DOHH2 (cell line): ENCODE data around the gene ATP2B3.

Source experiments
- H3F3A ChIP-seq: fragments of 200-600 bp; sonication (generic), shearing (Covaris generic); 2 replicates; pipeline ENCODE4 v1.6.0; 2016; ENCODE audit warnings: antibody characterized with exemption, mild to moderate bottlenecking; ENCODE audit not compliant: control insufficient read depth, insufficient read depth
- H3K27ac ChIP-seq: fragments of 200-600 bp; sonication (generic); 2 replicates; pipeline ENCODE4 v1.5.1; 2014; ENCODE audit warnings: low read depth, mild to moderate bottlenecking, low read length, moderate library complexity
- H3K27me3 ChIP-seq: fragments of 200-600 bp; sonication (generic); 2 replicates; pipeline ENCODE4 v1.6.1; 2014; ENCODE audit warnings: mild to moderate bottlenecking, low read length, mixed read lengths; ENCODE audit not compliant: control insufficient read depth
- H3K36me3 ChIP-seq: fragments of 200-600 bp; sonication (generic); 2 replicates; pipeline ENCODE4 v1.6.1; 2014; ENCODE audit warnings: mild to moderate bottlenecking, low read length, moderate library complexity, mixed read lengths; ENCODE audit not compliant: control insufficient read depth
- H3K4me1 ChIP-seq: fragments of 200-600 bp; sonication (generic); 2 replicates; pipeline ENCODE4 v1.6.1; 2014; ENCODE audit warnings: mild to moderate bottlenecking, low read length, mixed read lengths; ENCODE audit not compliant: control insufficient read depth
- H3K4me2 ChIP-seq: fragments of 200-600 bp; sonication (generic); 2 replicates; pipeline ENCODE4 v1.6.0; 2014; ENCODE audit warnings: mild to moderate bottlenecking, low read length, moderate library complexity
- H3K4me3 ChIP-seq: fragments of 200-600 bp; sonication (generic); 2 replicates; pipeline ENCODE4 v1.5.1; 2014; ENCODE audit warnings: mild to moderate bottlenecking, low read length, mixed read lengths
- H3K79me2 ChIP-seq: fragments of 200-600 bp; sonication (generic); 2 replicates; pipeline ENCODE4 v1.6.1; 2014; ENCODE audit warnings: mild to moderate bottlenecking, low read length, mixed read lengths; ENCODE audit not compliant: control insufficient read depth
- H3K9me2 ChIP-seq: fragments of 200-600 bp; sonication (generic); replicated peaks from 2 replicates; pipeline ENCODE4 v1.6.1; 2014; ENCODE audit warnings: mild to moderate bottlenecking, low read length, mixed read lengths; ENCODE audit not compliant: control insufficient read depth
- H3K9me3 ChIP-seq: fragments of 200-600 bp; sonication (generic); 2 replicates; pipeline ENCODE4 v1.6.1; 2014; ENCODE audit warnings: antibody characterized with exemption, low read length, mixed read lengths; ENCODE audit not compliant: control insufficient read depth, insufficient read depth
- H4K20me1 ChIP-seq: fragments of 200-600 bp; sonication (generic); 2 replicates; pipeline ENCODE4 v1.6.0; 2014; ENCODE audit warnings: low read depth, mild to moderate bottlenecking, antibody characterized with exemption, low read length, moderate library complexity; ENCODE audit not compliant: control insufficient read depth, insufficient read depth
- EZH2phosphoT487 ChIP-seq: fragments of 200-600 bp; sonication (generic); IDR thresholded peaks from 2 replicates; pipeline ENCODE4 v1.6.1; 2017; ENCODE audit warnings: borderline replicate concordance, mild to moderate bottlenecking, antibody characterized with exemption, low read length, moderate library complexity, mixed read lengths
- TF ChIP-seq, protein P1 (sequence below): fragments of 200-600 bp; sonication (generic); IDR thresholded peaks from one replicate; pipeline ENCODE4 v1.5.1; 2014; ENCODE audit warnings: antibody characterized with exemption, mild to moderate bottlenecking, low read depth, low read length; ENCODE audit not compliant: poor library complexity, severe bottlenecking

ATP2B3 gene

GRCh38 chrX:153572601-153573000, 55.2 kb downstream of the ATP2B3 start:
- no peaks in the 10 kb centered on the region for H3K4me1 ChIP-seq
- H4K20me1 ChIP-seq: no peaks in the 10 kb centered on the region
- no peaks in the 10 kb centered on the region for H3K79me2 ChIP-seq
- no peaks in the 10 kb centered on the region for H3K9me2 ChIP-seq
- no peak overlapping the region for H3K4me2 ChIP-seq
- no peaks in the 10 kb centered on the region for H3K27me3 ChIP-seq
- no peaks in the 10 kb centered on the region for H3F3A ChIP-seq
- H3K9me3 ChIP-seq: no peaks in the 10 kb centered on the region
- H3K36me3 ChIP-seq: no peaks in the 10 kb centered on the region
- TF ChIP-seq, protein P1, sequence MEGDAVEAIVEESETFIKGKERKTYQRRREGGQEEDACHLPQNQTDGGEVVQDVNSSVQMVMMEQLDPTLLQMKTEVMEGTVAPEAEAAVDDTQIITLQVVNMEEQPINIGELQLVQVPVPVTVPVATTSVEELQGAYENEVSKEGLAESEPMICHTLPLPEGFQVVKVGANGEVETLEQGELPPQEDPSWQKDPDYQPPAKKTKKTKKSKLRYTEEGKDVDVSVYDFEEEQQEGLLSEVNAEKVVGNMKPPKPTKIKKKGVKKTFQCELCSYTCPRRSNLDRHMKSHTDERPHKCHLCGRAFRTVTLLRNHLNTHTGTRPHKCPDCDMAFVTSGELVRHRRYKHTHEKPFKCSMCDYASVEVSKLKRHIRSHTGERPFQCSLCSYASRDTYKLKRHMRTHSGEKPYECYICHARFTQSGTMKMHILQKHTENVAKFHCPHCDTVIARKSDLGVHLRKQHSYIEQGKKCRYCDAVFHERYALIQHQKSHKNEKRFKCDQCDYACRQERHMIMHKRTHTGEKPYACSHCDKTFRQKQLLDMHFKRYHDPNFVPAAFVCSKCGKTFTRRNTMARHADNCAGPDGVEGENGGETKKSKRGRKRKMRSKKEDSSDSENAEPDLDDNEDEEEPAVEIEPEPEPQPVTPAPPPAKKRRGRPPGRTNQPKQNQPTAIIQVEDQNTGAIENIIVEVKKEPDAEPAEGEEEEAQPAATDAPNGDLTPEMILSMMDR: no peak
- no peak for TF ChIP-seq EZH2phosphoT487
- H3K27ac ChIP-seq: no peak overlapping the region
- H3K4me3 ChIP-seq: no peak overlapping the region

- Histone ChIP-seq H3K27me3 (no peaks in the 10 kb centered on the region), H4K20me1 (no peaks in the 10 kb centered on the region), H3F3A (no peaks in the 10 kb centered on the region), H3K9me2 (no peaks in the 10 kb centered on the region), H3K4me2 (no peak overlapping the region), H3K4me3 (no peak overlapping the region), H3K36me3 (no peaks in the 10 kb centered on the region), H3K79me2 (no peaks in the 10 kb centered on the region), H3K27ac (no peak overlapping the region), H3K4me1 (no peaks in the 10 kb centered on the region), H3K9me3 (no peaks in the 10 kb centered on the region)
- TF ChIP-seq, protein P1: no peak
- TF ChIP-seq EZH2phosphoT487: no peak
These were observed 56.5 kb downstream of the ATP2B3 start for GRCh38 chrX:153573984-153574383.

GRCh38 chrX:153576239-153576870, 58.9 kb downstream of the ATP2B3 start:
- Histone ChIP-seq H3K27me3 (no peaks in the 10 kb centered on the region), H3K4me2 (no peak overlapping the region), H3K4me1 (no peaks in the 10 kb centered on the region), H3F3A (no peaks in the 10 kb centered on the region), H3K9me2 (no peaks in the 10 kb centered on the region), H3K27ac (no peak overlapping the region), H3K4me3 (no peak overlapping the region), H3K79me2 (no peaks in the 10 kb centered on the region), H3K9me3 (no peaks in the 10 kb centered on the region), H3K36me3 (no peaks in the 10 kb centered on the region), H4K20me1 (no peaks in the 10 kb centered on the region)
- TF ChIP-seq, protein P1: no peak
- no peak for TF ChIP-seq EZH2phosphoT487

DNA sequence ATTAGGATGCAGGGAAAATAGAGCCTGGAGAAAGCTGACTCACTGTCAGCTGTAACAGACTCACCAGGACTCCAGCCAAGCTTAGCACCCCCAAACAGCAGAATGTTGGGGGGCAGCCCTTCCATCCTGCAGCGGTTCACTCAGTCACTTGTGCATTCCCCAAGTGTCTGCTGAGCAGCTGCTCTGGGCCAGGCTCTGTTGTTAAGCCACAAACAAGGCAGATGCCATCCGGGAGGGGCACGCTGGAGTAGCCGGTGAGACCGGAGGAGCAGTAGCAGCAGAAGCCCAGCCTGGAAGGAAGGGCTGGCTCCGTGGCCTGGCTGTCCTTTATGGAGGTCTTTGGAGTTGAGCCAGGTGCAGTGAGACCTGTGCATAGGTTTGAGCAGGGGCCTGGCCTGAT, 59.5 kb downstream of the ATP2B3 start:
- Histone ChIP-seq H3K4me3 (no peak overlapping the region), H3K36me3 (no peaks in the 10 kb centered on the region), H3K27ac (no peak overlapping the region), H3K27me3 (no peaks in the 10 kb centered on the region), H3K79me2 (no peaks in the 10 kb centered on the region), H4K20me1 (no peaks in the 10 kb centered on the region), H3F3A (no peaks in the 10 kb centered on the region), H3K9me2 (no peaks in the 10 kb centered on the region), H3K4me1 (no peaks in the 10 kb centered on the region), H3K4me2 (no peak overlapping the region), H3K9me3 (no peaks in the 10 kb centered on the region)
- TF ChIP-seq, protein P1: no peak
- no peak for TF ChIP-seq EZH2phosphoT487
